ENCODE data around the gene CSTF1.
A peak's percentile ranks its signal among the peaks of the same experiment; 100 is the strongest.

DNA sequence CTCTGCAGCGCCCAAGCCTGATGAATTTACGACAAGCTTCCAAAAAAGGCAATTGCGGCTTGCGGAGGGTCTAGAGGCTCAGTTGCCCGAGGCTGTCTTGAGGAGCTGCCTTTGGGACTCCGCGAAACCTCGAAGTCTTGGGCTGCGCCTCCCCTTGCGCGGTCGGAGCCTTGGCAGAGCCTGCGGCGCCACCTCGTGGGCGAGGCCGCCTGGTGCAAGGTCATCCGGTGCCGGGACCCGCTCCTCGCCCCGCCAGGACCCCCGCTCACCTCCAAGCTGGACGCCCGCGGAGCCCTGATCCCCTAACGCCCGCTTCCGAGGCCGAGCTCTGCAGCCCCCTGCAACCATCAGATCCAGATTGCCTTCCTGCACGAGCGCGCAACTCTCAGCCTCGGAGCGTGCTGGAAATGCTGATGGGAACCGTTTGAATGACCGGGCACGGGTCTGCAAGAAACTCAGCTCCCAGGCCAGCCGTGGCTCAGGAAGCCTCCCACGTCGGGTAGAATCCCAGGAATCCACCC lies 48.5 kb upstream of the CSTF1 start:
- TF ChIP-seq, protein P1, sequence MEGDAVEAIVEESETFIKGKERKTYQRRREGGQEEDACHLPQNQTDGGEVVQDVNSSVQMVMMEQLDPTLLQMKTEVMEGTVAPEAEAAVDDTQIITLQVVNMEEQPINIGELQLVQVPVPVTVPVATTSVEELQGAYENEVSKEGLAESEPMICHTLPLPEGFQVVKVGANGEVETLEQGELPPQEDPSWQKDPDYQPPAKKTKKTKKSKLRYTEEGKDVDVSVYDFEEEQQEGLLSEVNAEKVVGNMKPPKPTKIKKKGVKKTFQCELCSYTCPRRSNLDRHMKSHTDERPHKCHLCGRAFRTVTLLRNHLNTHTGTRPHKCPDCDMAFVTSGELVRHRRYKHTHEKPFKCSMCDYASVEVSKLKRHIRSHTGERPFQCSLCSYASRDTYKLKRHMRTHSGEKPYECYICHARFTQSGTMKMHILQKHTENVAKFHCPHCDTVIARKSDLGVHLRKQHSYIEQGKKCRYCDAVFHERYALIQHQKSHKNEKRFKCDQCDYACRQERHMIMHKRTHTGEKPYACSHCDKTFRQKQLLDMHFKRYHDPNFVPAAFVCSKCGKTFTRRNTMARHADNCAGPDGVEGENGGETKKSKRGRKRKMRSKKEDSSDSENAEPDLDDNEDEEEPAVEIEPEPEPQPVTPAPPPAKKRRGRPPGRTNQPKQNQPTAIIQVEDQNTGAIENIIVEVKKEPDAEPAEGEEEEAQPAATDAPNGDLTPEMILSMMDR (conservative IDR thresholded peaks at IDR 0.05 in 1 of 2, IDR thresholded peaks at IDR 0.05 in 1 of 2; ENCODE audit: extremely low read depth in 1 of 2, insufficient read depth in 1 of 2, low read depth in 1 of 2, low read length in 2 of 2): peak; percentile 70 to 92
- no peak for TF ChIP-seq EZH2 (IDR thresholded peaks at IDR 0.05; ENCODE audit: borderline replicate concordance, low read length)

Data from mammary epithelial cell (primary cell).